Measurements from ENCODE around the gene HIVEP3.

DNA sequence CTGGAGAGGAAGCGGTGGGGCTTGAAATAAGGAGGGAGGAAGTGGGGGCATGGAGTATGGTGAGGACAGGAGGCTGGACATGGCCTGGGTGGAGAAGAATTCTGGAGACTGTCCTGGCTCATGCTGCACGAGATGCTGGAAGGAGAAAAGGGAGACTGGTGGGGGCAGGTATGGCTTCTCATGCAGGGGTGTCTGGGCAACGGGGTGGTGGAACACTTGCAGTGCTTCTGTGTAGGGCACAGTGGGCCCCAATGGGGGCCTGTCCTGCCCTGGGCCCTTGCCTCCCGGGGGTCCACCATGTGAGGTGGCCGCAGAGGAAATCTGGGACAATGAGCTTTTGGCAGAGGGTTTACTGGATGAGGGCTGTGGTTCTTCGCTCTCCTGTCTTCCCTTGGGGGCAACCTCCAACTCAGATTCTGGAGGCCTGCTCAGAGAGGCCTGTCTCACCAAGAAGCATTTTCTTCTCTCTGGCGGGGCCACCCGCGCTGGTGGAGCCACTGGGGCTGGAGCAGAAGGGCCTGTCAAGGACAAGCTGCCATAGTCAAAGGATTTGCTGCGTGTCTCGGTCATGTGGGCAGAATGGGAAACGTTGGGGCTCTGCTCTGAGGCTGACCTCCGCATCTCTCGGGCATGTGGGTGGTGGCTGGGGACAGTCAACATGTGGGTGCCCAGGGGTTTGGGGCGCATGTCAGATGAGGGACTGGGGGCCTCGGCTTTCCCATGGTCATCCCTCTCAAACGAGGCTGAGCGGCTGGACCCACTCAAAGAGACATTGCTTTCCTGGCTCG, 337.3 kb downstream of the HIVEP3 start:
- no peak for TF ChIP-seq EP300 (IDR thresholded peaks at IDR 0.05; ENCODE audit: borderline replicate concordance)
- TF ChIP-seq CREB1 (IDR thresholded peaks at IDR 0.05; ENCODE audit: low read depth): no peak
- TF ChIP-seq RAD21 (IDR thresholded peaks at IDR 0.05; ENCODE audit: low read depth): no peak
- TF ChIP-seq TCF12 (IDR thresholded peaks at IDR 0.05; ENCODE audit: low read depth): no peak
- no peak for TF ChIP-seq EGR1 (IDR thresholded peaks at IDR 0.05)
- TF ChIP-seq FOXM1 (IDR thresholded peaks at IDR 0.05; ENCODE audit: borderline replicate concordance, low read depth): no peak
- TF ChIP-seq TEAD4 (IDR thresholded peaks at IDR 0.05): no peak
- TF ChIP-seq YY1 (IDR thresholded peaks at IDR 0.05; ENCODE audit: low read depth): no peak
- no peak for TF ChIP-seq NFIC (IDR thresholded peaks at IDR 0.05)
- no peak for TF ChIP-seq TAF1 (IDR thresholded peaks at IDR 0.05; ENCODE audit: low read depth)
